OCI-LY3 (cell line): ENCODE results near the gene RTN4RL1.

Source experiments
- CTCF ChIP-seq: fragments of 200-600, 300-600 bp; sonication (generic); IDR thresholded peaks from 2 replicates; pipeline ENCODE4 v1.5.1; 2014; ENCODE audit warnings: antibody characterized with exemption, low read length, low read depth
- EZH2phosphoT487 ChIP-seq: fragments of 200-600 bp; shearing (Covaris generic); IDR thresholded peaks from 2 replicates; pipeline ENCODE4 v1.6.1; 2018; ENCODE audit warnings: antibody characterized with exemption, mixed run types, low read depth

- TF ChIP-seq CTCF = no peak
- TF ChIP-seq EZH2phosphoT487 = no peak
These were observed 48.5 kb downstream of the RTN4RL1 start for GRCh38 chr17:1976683-1977064.
